Endothelial cell of umbilical vein (primary cell): ENCODE data around the gene ROPN1L.

Experiments used
- CTCF ChIP-seq, 2 donors: IDR thresholded peaks; 1 replicate in 1 of 2; 2 replicates in 1 of 2; pipeline ENCODE4 v1.5.1; 2011; ENCODE audit warnings: low read length in 2 of 2, mild to moderate bottlenecking in 2 of 2, moderate library complexity in 2 of 2, control low read depth in 1 of 2, inconsistent platforms in 1 of 2, low read depth in 1 of 2; ENCODE audit not compliant: insufficient read depth in 1 of 2; ENCODE audit errors: extremely low read depth in 1 of 2
- EZH2 ChIP-seq: IDR thresholded peaks from 2 replicates; pipeline ENCODE4 v1.6.1; 2012; ENCODE audit warnings: borderline replicate concordance, low read depth, mild to moderate bottlenecking, moderate library complexity, low read length, inconsistent platforms; ENCODE audit not compliant: severe bottlenecking
- FOS ChIP-seq: IDR thresholded peaks from 2 replicates; pipeline ENCODE4 v1.6.1; 2011; ENCODE audit warnings: mild to moderate bottlenecking, low read length, moderate library complexity, borderline replicate concordance; ENCODE audit not compliant: insufficient read depth
- GATA2 ChIP-seq: IDR thresholded peaks from 2 replicates; pipeline ENCODE4 v1.7.0; 2011; ENCODE audit warnings: low read depth, mild to moderate bottlenecking, moderate library complexity, mixed read lengths, low read length; ENCODE audit not compliant: insufficient read length, insufficient read depth
- MAX ChIP-seq: IDR thresholded peaks from 2 replicates; pipeline ENCODE4 v1.6.1; 2011; ENCODE audit not compliant: insufficient read depth, insufficient read length
- POLR2A ChIP-seq: IDR thresholded peaks from 2 replicates; pipeline ENCODE4 v1.6.1; 2012; ENCODE audit warnings: low read depth, mild to moderate bottlenecking, control low read depth, low read length
- POLR2AphosphoS5 ChIP-seq: IDR thresholded peaks from 2 replicates; pipeline ENCODE4 v1.6.1; 2012; ENCODE audit warnings: low read depth, mild to moderate bottlenecking, control low read depth, low read length, moderate library complexity; ENCODE audit not compliant: insufficient read depth

GRCh38 chr5:10474521-10475075 is 32.9 kb downstream of the ROPN1L start:
- TF ChIP-seq CTCF (IDR thresholded peaks at IDR 0.05; ENCODE audit: extremely low read depth in 1 of 2, insufficient read depth in 1 of 2, low read depth in 1 of 2, low read length in 2 of 2) = no peak
- no peak for TF ChIP-seq POLR2A
- no peak for TF ChIP-seq POLR2AphosphoS5
- TF ChIP-seq EZH2 = no peak
- TF ChIP-seq FOS = no peak
- no peak for TF ChIP-seq GATA2
- TF ChIP-seq MAX = no peak
